ENCODE data around the gene ZNF583.

DNA sequence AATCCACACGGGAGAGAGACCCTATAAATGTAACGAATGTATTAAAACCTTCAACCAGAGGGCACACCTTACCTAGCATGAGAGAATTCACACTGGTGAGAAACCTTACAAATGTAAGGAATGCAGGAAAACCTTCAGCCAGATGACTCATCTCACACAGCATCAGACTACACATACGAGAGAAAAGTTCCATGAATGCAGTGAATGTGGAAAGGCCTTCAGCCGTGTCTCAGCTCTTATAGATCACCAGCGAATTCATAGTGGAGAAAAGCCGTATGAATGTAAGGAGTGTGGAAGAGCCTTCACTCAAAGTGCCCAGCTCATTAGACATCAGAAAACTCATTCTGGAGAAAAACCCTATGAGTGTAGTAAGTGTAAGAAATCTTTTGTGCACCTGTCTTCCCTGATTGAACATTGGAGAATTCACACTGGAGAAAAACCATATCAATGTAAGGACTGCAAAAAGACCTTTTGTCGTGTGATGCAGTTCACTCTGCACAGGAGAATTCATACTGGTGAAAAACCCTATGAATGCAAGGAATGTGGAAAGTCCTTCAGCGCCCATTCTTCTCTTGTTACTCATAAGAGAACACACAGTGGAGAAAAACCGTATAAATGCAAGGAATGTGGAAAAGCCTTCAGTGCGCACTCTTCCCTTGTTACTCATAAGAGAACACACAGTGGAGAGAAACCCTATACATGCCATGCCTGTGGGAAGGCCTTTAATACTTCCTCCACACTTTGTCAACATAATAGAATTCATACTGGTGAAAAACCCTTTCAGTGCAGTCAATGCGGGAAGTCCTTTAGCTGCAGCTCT is 26.8 kb upstream of the ZNF583 start:
- TF ChIP-seq, protein P1, sequence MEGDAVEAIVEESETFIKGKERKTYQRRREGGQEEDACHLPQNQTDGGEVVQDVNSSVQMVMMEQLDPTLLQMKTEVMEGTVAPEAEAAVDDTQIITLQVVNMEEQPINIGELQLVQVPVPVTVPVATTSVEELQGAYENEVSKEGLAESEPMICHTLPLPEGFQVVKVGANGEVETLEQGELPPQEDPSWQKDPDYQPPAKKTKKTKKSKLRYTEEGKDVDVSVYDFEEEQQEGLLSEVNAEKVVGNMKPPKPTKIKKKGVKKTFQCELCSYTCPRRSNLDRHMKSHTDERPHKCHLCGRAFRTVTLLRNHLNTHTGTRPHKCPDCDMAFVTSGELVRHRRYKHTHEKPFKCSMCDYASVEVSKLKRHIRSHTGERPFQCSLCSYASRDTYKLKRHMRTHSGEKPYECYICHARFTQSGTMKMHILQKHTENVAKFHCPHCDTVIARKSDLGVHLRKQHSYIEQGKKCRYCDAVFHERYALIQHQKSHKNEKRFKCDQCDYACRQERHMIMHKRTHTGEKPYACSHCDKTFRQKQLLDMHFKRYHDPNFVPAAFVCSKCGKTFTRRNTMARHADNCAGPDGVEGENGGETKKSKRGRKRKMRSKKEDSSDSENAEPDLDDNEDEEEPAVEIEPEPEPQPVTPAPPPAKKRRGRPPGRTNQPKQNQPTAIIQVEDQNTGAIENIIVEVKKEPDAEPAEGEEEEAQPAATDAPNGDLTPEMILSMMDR (IDR thresholded peaks at IDR 0.05): no peak
- no peak for TF ChIP-seq EP300 (IDR thresholded peaks at IDR 0.05)
- no peak for TF ChIP-seq POLR2A (IDR thresholded peaks at IDR 0.05)
